Measurements from ENCODE around the gene OR2T11. TPM values are rescaled to one million over a fixed set of nuclear protein-coding genes. Genes with fewer than 3 reads are reported as not detected.

The OR2T11 gene
- total RNA-seq, 1 experiment from 2014 or later, result not detected

GRCh38 chr1:248627971-248628844 is 6.7 kb downstream of the OR2T11 start (continued):
- TF ChIP-seq IRF1 (CRISPR knock-in tag; IDR thresholded peaks at IDR 0.05) (no peak), ATF1 (CRISPR knock-in tag; IDR thresholded peaks at IDR 0.05) (no peak), TP53 (CRISPR knock-in tag; IDR thresholded peaks at IDR 0.05) (no peak), PREB (CRISPR knock-in tag; IDR thresholded peaks at IDR 0.05; ENCODE audit: borderline replicate concordance) (no peak), CDX4 (CRISPR knock-in tag; IDR thresholded peaks at IDR 0.05; ENCODE audit: borderline replicate concordance) (no peak), ELF4 (CRISPR knock-in tag; IDR thresholded peaks at IDR 0.05; ENCODE audit: low read depth) (no peak), SP1 (CRISPR knock-in tag; conservative IDR thresholded peaks at IDR 0.05) (no peak), ARID4B (CRISPR knock-in tag; IDR thresholded peaks at IDR 0.05; ENCODE audit: borderline replicate concordance) (no peak)

GRCh38 chr1:248625971-248626370 is 8.9 kb downstream of the OR2T11 start:
- Mint-ChIP-seq H3K27me3 (ENCODE audit: low read depth) (peaks cover 13% of the 10 kb centered on the region), H3K36me3 (peaks cover 37% of the 10 kb centered on the region), H3K27ac (no peak overlapping the region), H3K4me3 (no peak overlapping the region), H3K4me1 (no peaks in the 10 kb centered on the region), H3K9me3 (peaks cover 11% of the 10 kb centered on the region)
- ChIA-PET CTCF (no interaction called here), POLR2A (no interaction called here)
- ATAC-seq (no peak), DNase-seq (ENCODE audit: low spot score) (no peak)
- TF ChIP-seq FOXK1 (CRISPR knock-in tag; IDR thresholded peaks at IDR 0.05) (no peak), ZNF138 (CRISPR knock-in tag; conservative IDR thresholded peaks at IDR 0.05) (no peak), ATF6 (CRISPR knock-in tag; IDR thresholded peaks at IDR 0.05) (no peak), NR2C2 (CRISPR knock-in tag; IDR thresholded peaks at IDR 0.05) (no peak), JUN (CRISPR knock-in tag; IDR thresholded peaks at IDR 0.05) (no peak), AFF4 (CRISPR knock-in tag; IDR thresholded peaks at IDR 0.05; ENCODE audit: borderline replicate concordance) (no peak), ZNF425 (CRISPR knock-in tag; conservative IDR thresholded peaks at IDR 0.05) (no peak)

All from WTC11 (cell line).